Hepatocyte (in vitro differentiated cells): Measurements from ENCODE around the gene ITGB8.
"Not testable (repeated sequence)": the region's sequence is repeated elsewhere in the genome, so short reads cannot be mapped to it uniquely, and the experiment has no call there.

Experiments
- EZH2 ChIP-seq: fragments of 200-600 bp; sonication (generic); IDR thresholded peaks from 2 replicates; pipeline ENCODE4 v1.6.1; 2016; ENCODE audit warnings: antibody characterized with exemption, mild to moderate bottlenecking, borderline replicate concordance
- EZH2phosphoT487 ChIP-seq: fragments of 200-600 bp; sonication (generic); IDR thresholded peaks from one replicate; pipeline ENCODE4 v1.6.1; 2018; ENCODE audit warnings: antibody characterized with exemption, mild to moderate bottlenecking, low read depth, moderate library complexity; ENCODE audit not compliant: unreplicated experiment, severe bottlenecking
- TF ChIP-seq, protein P1 (sequence below): fragments of 200-600 bp; sonication (generic); IDR thresholded peaks from 2 replicates; pipeline ENCODE4 v1.5.1; 2016; ENCODE audit warnings: antibody characterized with exemption, mild to moderate bottlenecking; ENCODE audit not compliant: poor library complexity

DNA sequence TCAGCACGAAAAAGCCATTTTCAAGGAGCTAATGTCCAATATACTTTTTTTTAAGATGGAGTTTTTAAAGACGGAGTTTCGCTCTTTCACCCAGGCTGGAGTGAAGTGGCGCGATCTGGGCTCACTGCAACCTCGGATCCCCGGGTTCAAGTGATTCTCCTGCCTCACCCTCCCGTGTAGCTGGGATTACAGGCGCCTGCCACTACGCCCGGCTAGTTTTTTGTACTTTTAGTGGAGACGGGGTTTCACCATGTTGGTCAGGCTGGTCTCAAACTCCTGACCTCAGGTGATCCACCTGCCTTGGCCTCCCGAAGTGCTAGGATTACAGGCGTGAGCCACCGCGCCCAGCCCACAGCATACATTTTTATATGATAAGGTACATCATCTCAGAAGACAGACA lies 28.4 kb upstream of the ITGB8 start:
- TF ChIP-seq EZH2, EZH2phosphoT487: not testable (repeated sequence)
- TF ChIP-seq, protein P1, sequence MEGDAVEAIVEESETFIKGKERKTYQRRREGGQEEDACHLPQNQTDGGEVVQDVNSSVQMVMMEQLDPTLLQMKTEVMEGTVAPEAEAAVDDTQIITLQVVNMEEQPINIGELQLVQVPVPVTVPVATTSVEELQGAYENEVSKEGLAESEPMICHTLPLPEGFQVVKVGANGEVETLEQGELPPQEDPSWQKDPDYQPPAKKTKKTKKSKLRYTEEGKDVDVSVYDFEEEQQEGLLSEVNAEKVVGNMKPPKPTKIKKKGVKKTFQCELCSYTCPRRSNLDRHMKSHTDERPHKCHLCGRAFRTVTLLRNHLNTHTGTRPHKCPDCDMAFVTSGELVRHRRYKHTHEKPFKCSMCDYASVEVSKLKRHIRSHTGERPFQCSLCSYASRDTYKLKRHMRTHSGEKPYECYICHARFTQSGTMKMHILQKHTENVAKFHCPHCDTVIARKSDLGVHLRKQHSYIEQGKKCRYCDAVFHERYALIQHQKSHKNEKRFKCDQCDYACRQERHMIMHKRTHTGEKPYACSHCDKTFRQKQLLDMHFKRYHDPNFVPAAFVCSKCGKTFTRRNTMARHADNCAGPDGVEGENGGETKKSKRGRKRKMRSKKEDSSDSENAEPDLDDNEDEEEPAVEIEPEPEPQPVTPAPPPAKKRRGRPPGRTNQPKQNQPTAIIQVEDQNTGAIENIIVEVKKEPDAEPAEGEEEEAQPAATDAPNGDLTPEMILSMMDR = not testable (repeated sequence)
